ENCODE results near the gene CCDC88C.

The CCDC88C gene

DNA sequence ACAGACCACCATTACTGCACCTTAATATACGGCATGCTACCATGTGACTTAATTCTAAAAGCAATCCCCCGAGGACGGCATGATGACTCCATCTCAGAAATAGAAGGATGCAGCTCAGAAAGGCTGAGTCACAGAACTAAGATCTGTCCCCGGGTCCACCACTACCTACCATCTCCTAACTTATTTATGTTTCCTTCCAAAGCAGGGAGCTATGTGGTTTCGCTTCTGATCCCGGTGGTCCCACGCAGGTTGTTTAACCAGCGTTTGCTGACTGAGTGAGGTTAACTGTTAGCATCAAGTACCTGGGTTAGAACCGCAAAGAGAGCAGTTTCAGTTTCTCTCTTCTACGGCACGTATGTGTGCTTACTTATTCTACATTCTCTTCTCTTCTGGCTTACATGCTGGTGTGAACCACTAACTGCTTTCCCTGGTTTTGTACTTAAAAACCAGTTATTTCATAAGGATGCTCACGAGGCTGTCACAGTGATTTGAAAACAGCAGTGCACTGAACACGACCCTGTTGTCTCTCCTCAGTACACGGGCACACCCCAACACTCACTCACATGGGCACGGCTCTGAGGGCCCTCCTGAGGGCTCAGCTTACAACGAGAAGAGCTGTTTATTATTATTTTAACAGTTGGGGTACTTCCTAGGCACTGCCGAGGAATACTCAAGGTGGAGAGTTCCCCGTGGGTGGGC is 66.7 kb downstream of the CCDC88C start:
- TF ChIP-seq ZFX (IDR thresholded peaks at IDR 0.05; ENCODE audit: borderline replicate concordance) (no peak), CTCF (IDR thresholded peaks at IDR 0.05) (no peak)
- H3K27ac ChIP-seq, result no peak overlapping the region

- H3K27ac ChIP-seq, result no peak overlapping the region
- TF ChIP-seq CTCF (IDR thresholded peaks at IDR 0.05), result no peak
- TF ChIP-seq ZFX (IDR thresholded peaks at IDR 0.05; ENCODE audit: borderline replicate concordance), result no peak
These were observed 67.2 kb downstream of the CCDC88C start for GRCh38 chr14:91350483-91350812.

GRCh38 chr14:91349481-91350074 is 68.0 kb downstream of the CCDC88C start:
- TF ChIP-seq ZFX (IDR thresholded peaks at IDR 0.05; ENCODE audit: borderline replicate concordance), result no peak
- no peak for TF ChIP-seq CTCF (IDR thresholded peaks at IDR 0.05)
- no peak overlapping the region for H3K27ac ChIP-seq

- TF ChIP-seq CTCF (IDR thresholded peaks at IDR 0.05), result no peak
- no peak for TF ChIP-seq ZFX (IDR thresholded peaks at IDR 0.05; ENCODE audit: borderline replicate concordance)
- no peak overlapping the region for H3K27ac ChIP-seq
These were observed 68.7 kb downstream of the CCDC88C start for GRCh38 chr14:91348845-91349465.

- no peak overlapping the region for H3K27ac ChIP-seq
- TF ChIP-seq ZFX (IDR thresholded peaks at IDR 0.05; ENCODE audit: borderline replicate concordance) (no peak), CTCF (IDR thresholded peaks at IDR 0.05) (no peak)
These were observed 70.8 kb downstream of the CCDC88C start for GRCh38 chr14:91346838-91347173.

GRCh38 chr14:91344096-91344495 is 73.5 kb downstream of the CCDC88C start:
- TF ChIP-seq ZFX (IDR thresholded peaks at IDR 0.05; ENCODE audit: borderline replicate concordance) (no peak), CTCF (IDR thresholded peaks at IDR 0.05) (no peak)
- H3K27ac ChIP-seq, result no peak overlapping the region

- TF ChIP-seq CTCF (IDR thresholded peaks at IDR 0.05), result no peak
- TF ChIP-seq ZFX (IDR thresholded peaks at IDR 0.05; ENCODE audit: borderline replicate concordance), result no peak
- H3K27ac ChIP-seq, result no peak overlapping the region
These were observed 74.6 kb downstream of the CCDC88C start for GRCh38 chr14:91343051-91343450.

All from 22Rv1 (cell line).